SK-N-SH (cell line): ENCODE data around the gene L3MBTL1. TPM values are rescaled to one million over a fixed set of nuclear protein-coding genes. Genes with fewer than 3 reads are reported as not detected.

Source experiments
- EP300 ChIP-seq, 2 experiments: IDR thresholded peaks; 2 replicates each; pipeline versions ENCODE4 v1.4.0 to v1.6.1; 2012; ENCODE audit warnings: borderline replicate concordance in 1 of 2, low read depth in 1 of 2, low read length in 1 of 2
- EZH2phosphoT487 ChIP-seq: fragments of 200-600 bp; sonication (generic); IDR thresholded peaks from 2 replicates; pipeline ENCODE4 v1.6.1; 2017; ENCODE audit warnings: low read depth, mixed run types, mild to moderate bottlenecking, antibody characterized with exemption, moderate library complexity, borderline replicate concordance
- FOXJ3 ChIP-seq: sonication (generic); formaldehyde crosslinking; IDR thresholded peaks from 2 replicates; pipeline ENCODE4 v1.5.1; 2020; ENCODE audit warnings: mild to moderate bottlenecking, missing genetic modification reagents
- GABPA ChIP-seq: IDR thresholded peaks from 2 replicates; pipeline ENCODE4 v1.4.0; 2012; ENCODE audit warnings: low read depth, mild to moderate bottlenecking
- MXI1 ChIP-seq: IDR thresholded peaks from 2 replicates; pipeline ENCODE4 v1.6.1; 2012; ENCODE audit warnings: mild to moderate bottlenecking, low read depth, low read length, improper control_type of control experiment
- NFIC ChIP-seq: IDR thresholded peaks from 2 replicates; pipeline ENCODE4 v1.4.0; 2012; ENCODE audit warnings: borderline replicate concordance
- RAD21 ChIP-seq: IDR thresholded peaks from 2 replicates; pipeline ENCODE4 v1.6.1; 2012; ENCODE audit warnings: mild to moderate bottlenecking, low read length
- RCOR1 ChIP-seq: fragments of 150-350 bp; IDR thresholded peaks from 2 replicates; pipeline ENCODE4 v1.6.1; 2017; ENCODE audit warnings: antibody characterized with exemption, low read length
- RFX5 ChIP-seq: IDR thresholded peaks from 2 replicates; pipeline ENCODE4 v1.6.1; 2012; ENCODE audit warnings: mild to moderate bottlenecking, improper control_type of control experiment, low read length
- RXRA ChIP-seq: IDR thresholded peaks from 2 replicates; pipeline ENCODE4 v1.4.0; 2012; ENCODE audit warnings: low read depth, mild to moderate bottlenecking, borderline replicate concordance
- SIN3A ChIP-seq: IDR thresholded peaks from 2 replicates; pipeline ENCODE4 v1.6.1; 2012; ENCODE audit warnings: low read depth, mild to moderate bottlenecking, low read length, moderate library complexity, borderline replicate concordance
- SMC3 ChIP-seq: IDR thresholded peaks from 2 replicates; pipeline ENCODE4 v1.6.1; 2012; ENCODE audit warnings: low read depth, low read length, improper control_type of control experiment
- TAF1 ChIP-seq: IDR thresholded peaks from 2 replicates; pipeline ENCODE4 v1.6.1; 2012; ENCODE audit warnings: low read depth, mild to moderate bottlenecking, low read length, moderate library complexity, borderline replicate concordance
- polyA plus RNA-seq, 3 experiments: library from polyadenylated mRNA; depleted of rRNA; stranded (reverse); fragments of >200 nt; gene quantifications; 2 replicates each; pipeline ENCODE4 v1.2.3, GENCODE V29; 2012
- small RNA-seq, 7 experiments: library from RNA; depleted of rRNA; stranded (forward); fragments of <200 nt; gene quantifications; one replicate each; pipeline ENCODE3, GENCODE V24; 2012
- TF ChIP-seq, protein P1 (sequence below): IDR thresholded peaks from 2 replicates; pipeline ENCODE4 v1.4.0; 2012; ENCODE audit warnings: low read depth, borderline replicate concordance
- TF ChIP-seq, protein P2 (sequence below): IDR thresholded peaks from 2 replicates; pipeline ENCODE4 v1.6.1; 2012; ENCODE audit warnings: mild to moderate bottlenecking, low read depth, low read length, moderate library complexity
- TF ChIP-seq, protein P3 (sequence below): IDR thresholded peaks from 2 replicates; pipeline ENCODE4 v1.4.0; 2012; ENCODE audit warnings: low read depth

L3MBTL1 gene
- polyA plus RNA-seq, 1 of the 3 experiments (the other 2 are of a cell fraction): 8.9 TPM

DNA sequence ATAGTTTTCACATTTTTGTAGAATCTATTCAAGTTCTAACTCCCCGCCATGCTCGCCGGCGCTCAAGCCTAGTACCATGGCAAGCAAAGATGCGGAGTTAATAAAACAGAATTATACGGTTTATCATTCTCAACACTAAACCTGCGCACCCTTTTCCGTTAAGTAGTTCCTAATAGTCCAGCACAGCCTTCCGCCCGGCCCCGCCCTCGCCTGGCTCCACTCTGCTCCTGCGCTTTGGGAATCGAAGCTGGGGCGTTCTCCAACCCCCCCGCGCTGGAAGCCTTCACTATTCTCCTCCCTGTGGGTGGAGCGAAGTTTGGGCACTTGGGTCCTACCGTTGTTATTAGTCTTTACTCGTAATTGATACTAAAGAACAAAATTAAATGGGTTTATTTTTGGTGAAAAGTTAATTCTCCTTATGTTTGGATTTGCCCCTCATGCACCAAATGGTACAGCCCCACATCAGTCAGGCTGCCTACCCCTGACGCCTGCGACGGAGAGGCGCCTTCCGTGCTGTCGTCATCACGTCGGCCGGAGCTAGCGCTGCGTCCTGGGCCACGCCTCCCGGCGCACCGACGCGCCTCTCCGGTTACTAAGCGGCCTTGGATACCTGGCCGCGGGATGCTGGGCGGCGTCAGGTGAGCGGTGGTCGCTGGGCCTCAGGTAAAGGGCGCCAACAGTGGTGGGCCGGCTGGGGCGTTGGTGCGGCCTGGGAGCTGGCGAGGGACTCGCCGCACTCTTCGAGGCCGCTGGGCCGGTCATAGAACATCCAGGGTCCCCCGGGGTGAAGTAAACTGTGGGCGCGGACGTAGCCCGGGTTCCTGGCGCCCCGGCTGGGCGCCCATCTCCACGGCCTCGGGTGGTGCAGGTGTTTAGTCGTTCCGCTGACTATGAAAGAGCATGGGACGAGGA, 83.2 kb downstream of the L3MBTL1 start, which contains the start of gene IFT52 (continued):
- TF ChIP-seq RXRA: no peak
- peak; percentile 6; the same call in 1 of the 2 replicates for TF ChIP-seq RFX5
- TF ChIP-seq FOXJ3 (CRISPR knock-in tag): no peak
- no peak; the same call in 1 of the 2 replicates for TF ChIP-seq SIN3A
- TF ChIP-seq EP300 (IDR thresholded peaks at IDR 0.05; ENCODE audit: borderline replicate concordance in 1 of 2, low read depth in 1 of 2, low read length in 1 of 2): peak in 1 of 2 experiments; percentile 47; a peak in 1 of 4 replicates
- TF ChIP-seq NFIC: no peak; the same call in 1 of the 2 replicates
- TF ChIP-seq, protein P1, sequence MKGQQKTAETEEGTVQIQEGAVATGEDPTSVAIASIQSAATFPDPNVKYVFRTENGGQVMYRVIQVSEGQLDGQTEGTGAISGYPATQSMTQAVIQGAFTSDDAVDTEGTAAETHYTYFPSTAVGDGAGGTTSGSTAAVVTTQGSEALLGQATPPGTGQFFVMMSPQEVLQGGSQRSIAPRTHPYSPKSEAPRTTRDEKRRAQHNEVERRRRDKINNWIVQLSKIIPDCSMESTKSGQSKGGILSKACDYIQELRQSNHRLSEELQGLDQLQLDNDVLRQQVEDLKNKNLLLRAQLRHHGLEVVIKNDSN: no peak
- TF ChIP-seq TAF1: peak; percentile 64; the same call in 1 of the 2 replicates
- no peak for TF ChIP-seq RAD21
- TF ChIP-seq, protein P2, sequence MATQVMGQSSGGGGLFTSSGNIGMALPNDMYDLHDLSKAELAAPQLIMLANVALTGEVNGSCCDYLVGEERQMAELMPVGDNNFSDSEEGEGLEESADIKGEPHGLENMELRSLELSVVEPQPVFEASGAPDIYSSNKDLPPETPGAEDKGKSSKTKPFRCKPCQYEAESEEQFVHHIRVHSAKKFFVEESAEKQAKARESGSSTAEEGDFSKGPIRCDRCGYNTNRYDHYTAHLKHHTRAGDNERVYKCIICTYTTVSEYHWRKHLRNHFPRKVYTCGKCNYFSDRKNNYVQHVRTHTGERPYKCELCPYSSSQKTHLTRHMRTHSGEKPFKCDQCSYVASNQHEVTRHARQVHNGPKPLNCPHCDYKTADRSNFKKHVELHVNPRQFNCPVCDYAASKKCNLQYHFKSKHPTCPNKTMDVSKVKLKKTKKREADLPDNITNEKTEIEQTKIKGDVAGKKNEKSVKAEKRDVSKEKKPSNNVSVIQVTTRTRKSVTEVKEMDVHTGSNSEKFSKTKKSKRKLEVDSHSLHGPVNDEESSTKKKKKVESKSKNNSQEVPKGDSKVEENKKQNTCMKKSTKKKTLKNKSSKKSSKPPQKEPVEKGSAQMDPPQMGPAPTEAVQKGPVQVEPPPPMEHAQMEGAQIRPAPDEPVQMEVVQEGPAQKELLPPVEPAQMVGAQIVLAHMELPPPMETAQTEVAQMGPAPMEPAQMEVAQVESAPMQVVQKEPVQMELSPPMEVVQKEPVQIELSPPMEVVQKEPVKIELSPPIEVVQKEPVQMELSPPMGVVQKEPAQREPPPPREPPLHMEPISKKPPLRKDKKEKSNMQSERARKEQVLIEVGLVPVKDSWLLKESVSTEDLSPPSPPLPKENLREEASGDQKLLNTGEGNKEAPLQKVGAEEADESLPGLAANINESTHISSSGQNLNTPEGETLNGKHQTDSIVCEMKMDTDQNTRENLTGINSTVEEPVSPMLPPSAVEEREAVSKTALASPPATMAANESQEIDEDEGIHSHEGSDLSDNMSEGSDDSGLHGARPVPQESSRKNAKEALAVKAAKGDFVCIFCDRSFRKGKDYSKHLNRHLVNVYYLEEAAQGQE: no peak; the same call in 1 of the 2 replicates
- no peak for TF ChIP-seq EZH2phosphoT487
- TF ChIP-seq MXI1: peak; percentile 60; the same call in 1 of the 2 replicates
- TF ChIP-seq, protein P3, sequence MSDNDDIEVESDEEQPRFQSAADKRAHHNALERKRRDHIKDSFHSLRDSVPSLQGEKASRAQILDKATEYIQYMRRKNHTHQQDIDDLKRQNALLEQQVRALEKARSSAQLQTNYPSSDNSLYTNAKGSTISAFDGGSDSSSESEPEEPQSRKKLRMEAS: peak; percentile 43
- no peak for TF ChIP-seq GABPA
- TF ChIP-seq RCOR1: no peak
- no peak for TF ChIP-seq SMC3

Small RNAs within 50 kb of the gene (small RNA-seq; reads per million reads assigned to genes)
- 0.26 to 15.6 (median 2.5) reads per million in 7 experiments for gene RNU6-1251P

Other genes with a start within 250 kb of the L3MBTL1 start
- gene SRSF6, start 49.8 kb upstream of the L3MBTL1 start, polyA plus RNA-seq (2012; rRNA removed): 92.6 and 126 TPM in 2 replicates
- 0.21 and 0.57 TPM in 2 replicates for gene SGK2, start 51.3 kb downstream of the L3MBTL1 start, polyA plus RNA-seq (2012; rRNA removed)
- 34.0 and 42.4 TPM in 2 replicates for gene IFT52, start 83.2 kb downstream of the L3MBTL1 start, polyA plus RNA-seq (2012; rRNA removed)
- 7.3 and 9.7 TPM in 2 replicates for gene MYBL2, start 159.4 kb downstream of the L3MBTL1 start, polyA plus RNA-seq (2012; rRNA removed)
- gene GTSF1L, start 219.3 kb downstream of the L3MBTL1 start, polyA plus RNA-seq (2012; rRNA removed): not detected in 2 replicates